Spinal cord (tissue), 10 donors: ENCODE data around the gene MCAM. TPM values are rescaled to one million over a fixed set of nuclear protein-coding genes. Genes with fewer than 3 reads are reported as not detected.

Experiments used
- DNase-seq, 6 donors: peaks; one replicate each; pipeline versions ENCODE4 v3.0.0 to v3.0.0-alpha.2; 2013 to 2015; ENCODE audit warnings: low spot score in 6 of 6, low read depth in 4 of 6
- H3K27ac ChIP-seq: one replicate; pipeline ENCODE4 v1.5.1; 2013; ENCODE audit warnings: low read depth, low read length, control low read depth
- H3K27me3 ChIP-seq: one replicate; pipeline ENCODE4 v1.6.1; 2013; ENCODE audit warnings: low read length; ENCODE audit not compliant: control insufficient read depth, insufficient read depth
- H3K36me3 ChIP-seq: one replicate; pipeline ENCODE4 v1.6.1; 2013; ENCODE audit warnings: low read length; ENCODE audit not compliant: control insufficient read depth, insufficient read depth
- H3K4me1 ChIP-seq: one replicate; pipeline ENCODE4 v1.6.1; 2013; ENCODE audit warnings: low read length; ENCODE audit not compliant: control insufficient read depth, insufficient read depth
- H3K4me3 ChIP-seq: one replicate; pipeline ENCODE4 v1.5.1; 2013; ENCODE audit warnings: low read depth, low read length, control low read depth
- H3K9me3 ChIP-seq: one replicate; pipeline ENCODE4 v1.6.1; 2013; ENCODE audit warnings: low read length; ENCODE audit not compliant: control insufficient read depth, insufficient read depth
- WGBS: methylation state at CpG from one replicate; pipeline ENCODE4 v1.1.5; 2013; ENCODE audit warnings: missing lambda C conversion rate; ENCODE audit not compliant: insufficient coverage; 5-methylcytosine and 5-hydroxymethylcytosine counted together
- polyA plus RNA-seq, 2 donors: library from polyadenylated mRNA; unstranded; fragments of 120-200 nt; gene quantifications; one replicate each; pipeline ENCODE4 v1.2.1, GENCODE V29; 2013; ENCODE audit not compliant: insufficient read length in 2 of 2
- total RNA-seq, 2 donors: library from RNA; depleted of rRNA in 1 of 2; stranded (reverse); fragments of 120-200 nt in 1 of 2; fragments of >200 nt in 1 of 2; gene quantifications; one replicate each; pipeline versions ENCODE4 v1.2.3 to v1.2.4, GENCODE V29; 2013 to 2014
- donor health status: healthy.

The MCAM gene
- total and polyA plus RNA-seq, 4 donors, result 79.6 to 108 (median 103) TPM

- peaks cover 17% of the 10 kb centered on the region for H3K4me1 ChIP-seq
- no peak overlapping the region for H3K27ac ChIP-seq
- H3K36me3 ChIP-seq, result peaks cover 68% of the 10 kb centered on the region
- no peaks in the 10 kb centered on the region for H3K9me3 ChIP-seq
- 72% methylated on average over 10 of the region's 17 CpGs for WGBS
- peaks cover 4% of the 10 kb centered on the region for H3K27me3 ChIP-seq
- H3K4me3 ChIP-seq, result no peak overlapping the region
- no peak for DNase-seq
These were observed 6.8 kb downstream of the MCAM start for GRCh38 chr11:119309953-119310681.

GRCh38 chr11:119309411-119309810 is 7.5 kb downstream of the MCAM start:
- H3K36me3 ChIP-seq, result peaks cover 67% of the 10 kb centered on the region
- WGBS, result 95% methylated on average over 8 of the region's 11 CpGs

GRCh38 chr11:119307974-119308373 is 9.0 kb downstream of the MCAM start:
- Histone ChIP-seq H3K4me1 (peaks cover 5% of the 10 kb centered on the region), H3K36me3 (peaks cover 64% of the 10 kb centered on the region), H3K27ac (no peak overlapping the region), H3K27me3 (no peaks in the 10 kb centered on the region), H3K4me3 (no peak overlapping the region), H3K9me3 (no peaks in the 10 kb centered on the region)
- 84% methylated on average over 5 of the region's 5 CpGs for WGBS
- no peak for DNase-seq

More at GRCh38 chr11:119309411-119309810, 7.5 kb downstream of the MCAM start:
- Histone ChIP-seq H3K4me3 (no peak overlapping the region), H3K4me1 (peaks cover 10% of the 10 kb centered on the region), H3K9me3 (no peaks in the 10 kb centered on the region), H3K27ac (no peak overlapping the region), H3K27me3 (no peaks in the 10 kb centered on the region)
- no peak for DNase-seq

GRCh38 chr11:119307219-119307618 is 9.7 kb downstream of the MCAM start:
- Histone ChIP-seq H3K4me3 (no peak overlapping the region), H3K4me1 (peaks cover 5% of the 10 kb centered on the region), H3K27me3 (no peaks in the 10 kb centered on the region), H3K27ac (no peak overlapping the region), H3K36me3 (peaks cover 61% of the 10 kb centered on the region), H3K9me3 (no peaks in the 10 kb centered on the region)
- peak in 1 of 6 donors; percentile 18 for DNase-seq
- WGBS, result no CpG with 5 or more reads among the region's 1 CpG

GRCh38 chr11:119306373-119306890 is 10.5 kb downstream of the MCAM start:
- 82% methylated on average over 4 of the region's 5 CpGs for WGBS
- H3K36me3 ChIP-seq, result peaks cover 53% of the 10 kb centered on the region

GRCh38 chr11:119305556-119306372 is 11.2 kb downstream of the MCAM start:
- H3K36me3 ChIP-seq, result peaks cover 47% of the 10 kb centered on the region
- H3K9me3 ChIP-seq, result no peaks in the 10 kb centered on the region
- no peaks in the 10 kb centered on the region for H3K27me3 ChIP-seq
- no peak overlapping the region for H3K27ac ChIP-seq
- DNase-seq, result no peak
- no peak overlapping the region for H3K4me3 ChIP-seq
- 90% methylated on average over 6 of the region's 7 CpGs for WGBS
- H3K4me1 ChIP-seq, result peaks cover 5% of the 10 kb centered on the region

More at GRCh38 chr11:119306373-119306890, 10.5 kb downstream of the MCAM start:
- Histone ChIP-seq H3K27ac (no peak overlapping the region), H3K4me1 (peaks cover 5% of the 10 kb centered on the region), H3K4me3 (no peak overlapping the region), H3K27me3 (no peaks in the 10 kb centered on the region), H3K9me3 (no peaks in the 10 kb centered on the region)
- no peak for DNase-seq

- H3K36me3 ChIP-seq, result peaks cover 32% of the 10 kb centered on the region
- no peak overlapping the region for H3K4me3 ChIP-seq
- DNase-seq, result no peak
- H3K27me3 ChIP-seq, result no peaks in the 10 kb centered on the region
- no peaks in the 10 kb centered on the region for H3K9me3 ChIP-seq
- no CpG with 5 or more reads among the region's 5 CpGs for WGBS
- no peak overlapping the region for H3K27ac ChIP-seq
- H3K4me1 ChIP-seq, result peaks cover 5% of the 10 kb centered on the region
These were observed 13.7 kb downstream of the MCAM start for GRCh38 chr11:119303227-119303718.

GRCh38 chr11:119300198-119300964 is 16.5 kb downstream of the MCAM start:
- peak in 1 of 6 donors; percentile 28 for DNase-seq
- Histone ChIP-seq H3K27ac (no peak overlapping the region), H3K9me3 (no peaks in the 10 kb centered on the region), H3K4me3 (no peak overlapping the region), H3K27me3 (no peaks in the 10 kb centered on the region), H3K36me3 (peaks cover 23% of the 10 kb centered on the region), H3K4me1 (no peaks in the 10 kb centered on the region)
- no CpG with 5 or more reads among the region's 3 CpGs for WGBS

- no peaks in the 10 kb centered on the region for H3K27me3 ChIP-seq
- no peaks in the 10 kb centered on the region for H3K9me3 ChIP-seq
- H3K27ac ChIP-seq, result no peak overlapping the region
- H3K4me3 ChIP-seq, result no peak overlapping the region
- no peak for DNase-seq
- H3K36me3 ChIP-seq, result peaks cover 18% of the 10 kb centered on the region
- H3K4me1 ChIP-seq, result no peaks in the 10 kb centered on the region
- 96% methylated on average over 8 of the region's 9 CpGs for WGBS
These were observed 17.5 kb downstream of the MCAM start for GRCh38 chr11:119299416-119299815.
